HCT116 (cell line): ENCODE data around the gene HYAL4. TPM values are rescaled to one million over a fixed set of nuclear protein-coding genes. Genes with fewer than 3 reads are reported as not detected.

Experiments
- ATF3 ChIP-seq: IDR thresholded peaks from 2 replicates; pipeline ENCODE4 v1.6.1; 2012
- CBX3 ChIP-seq: IDR thresholded peaks from 2 replicates; pipeline ENCODE4 v1.6.1; 2012; ENCODE audit warnings: low read depth
- CEBPB ChIP-seq: IDR thresholded peaks from 2 replicates; pipeline ENCODE4 v1.6.1; 2012; ENCODE audit warnings: low read depth
- EGR1 ChIP-seq: IDR thresholded peaks from 2 replicates; pipeline ENCODE4 v1.6.1; 2012; ENCODE audit warnings: low read depth
- ELF1 ChIP-seq: IDR thresholded peaks from 2 replicates; pipeline ENCODE4 v1.6.1; 2012; ENCODE audit warnings: low read depth, borderline replicate concordance
- JUND ChIP-seq: IDR thresholded peaks from 2 replicates; pipeline ENCODE4 v1.6.1; 2012
- POLR2A ChIP-seq: IDR thresholded peaks from 2 replicates; pipeline ENCODE4 v1.7.0; 2011; ENCODE audit warnings: borderline replicate concordance; ENCODE audit not compliant: insufficient read depth, insufficient read length; ENCODE audit errors: extremely low read depth
- POLR2AphosphoS5 ChIP-seq: IDR thresholded peaks from 2 replicates; pipeline ENCODE4 v1.6.1; 2011; ENCODE audit warnings: mild to moderate bottlenecking, low read depth, low read length, moderate library complexity
- REST ChIP-seq: IDR thresholded peaks from 2 replicates; pipeline ENCODE4 v1.6.1; 2012; ENCODE audit warnings: low read depth
- SIN3A ChIP-seq: IDR thresholded peaks from 2 replicates; pipeline ENCODE4 v1.6.1; 2012; ENCODE audit warnings: low read depth
- SP1 ChIP-seq: IDR thresholded peaks from 2 replicates; pipeline ENCODE4 v1.6.1; 2012; ENCODE audit warnings: low read depth
- SRF ChIP-seq: IDR thresholded peaks from 2 replicates; pipeline ENCODE4 v1.6.1; 2012; ENCODE audit warnings: low read depth
- YY1 ChIP-seq: IDR thresholded peaks from 2 replicates; pipeline ENCODE4 v1.6.1; 2011; ENCODE audit warnings: low read length, low read depth, moderate library complexity, mild to moderate bottlenecking; ENCODE audit not compliant: insufficient replicate concordance; ENCODE audit errors: extremely low read depth
- ZNF274 ChIP-seq: fragments of 200-500 bp; sonication (Bioruptor generic); IDR thresholded peaks from 2 replicates; pipeline ENCODE4 v1.6.1; 2014; ENCODE audit warnings: mild to moderate bottlenecking, low read depth, low read length, inconsistent platforms
- total RNA-seq: library from RNA; stranded (reverse); gene quantifications from one replicate; pipeline ENCODE4 v1.2.1, GENCODE V29; 2021; ENCODE audit not compliant: unreplicated experiment
- TF ChIP-seq, protein P1 (sequence below): IDR thresholded peaks from 2 replicates; pipeline ENCODE4 v1.6.1; 2012

Gene HYAL4
- total RNA-seq, 1 experiment from 2014 or later, result not detected

GRCh38 chr7:123797673-123798531 lies 47.1 kb upstream of the HYAL4 start (continued):
- TF ChIP-seq REST (no peak), CEBPB (peak; percentile 98), POLR2AphosphoS5 (0 out of 2 replicates have a peak, but pooled peaks have one; percentile 15), CBX3 (no peak), SIN3A (peak; percentile 66; the same call in 1 of the 2 replicates), JUND (peak; percentile 54), ZNF274 (no peak), SP1 (peak; percentile 62), YY1 (no peak), POLR2A (no peak), ELF1 (no peak), SRF (peak; percentile 44), ATF3 (0 out of 2 replicates have a peak, but pooled peaks have one; percentile 51), EGR1 (no peak)
- TF ChIP-seq, protein P1, sequence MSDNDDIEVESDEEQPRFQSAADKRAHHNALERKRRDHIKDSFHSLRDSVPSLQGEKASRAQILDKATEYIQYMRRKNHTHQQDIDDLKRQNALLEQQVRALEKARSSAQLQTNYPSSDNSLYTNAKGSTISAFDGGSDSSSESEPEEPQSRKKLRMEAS, result peak; percentile 29; the same call in 1 of the 2 replicates
